Activated naive CD8-positive, alpha-beta T cell treated with anti-CD3 and anti-CD28 coated beads, Interleukin-2, amount 50 U/mL, for 24 hours (primary cell): ENCODE data around the gene TEX44.
"Not testable (repeated sequence)": the region's sequence is repeated elsewhere in the genome, so short reads cannot be mapped to it uniquely, and the experiment has no call there.

ENCODE experiments used
- ATAC-seq: fragments of 150-1000 bp; cut with Tn5 transposase; one replicate; pipeline ENCODE4 v1.10.0; 2021
- DNase-seq: peaks from one replicate; pipeline ENCODE4 v3.0.0; 2021
- H3K27ac Mint-ChIP-seq: one replicate; pipeline ENCODE4 v1.8.0; 2021; ENCODE audit warnings: mild to moderate bottlenecking, mixed read lengths
- H3K27me3 Mint-ChIP-seq: one replicate; pipeline ENCODE4 v1.8.0; 2021; ENCODE audit warnings: mixed read lengths
- H3K36me3 Mint-ChIP-seq: one replicate; pipeline ENCODE4 v1.8.0; 2021; ENCODE audit warnings: low read depth, mixed read lengths
- H3K4me1 Mint-ChIP-seq: one replicate; pipeline ENCODE4 v1.8.0; 2021; ENCODE audit warnings: mixed read lengths
- H3K4me3 Mint-ChIP-seq: one replicate; pipeline ENCODE4 v1.8.0; 2021; ENCODE audit warnings: mild to moderate bottlenecking, moderate library complexity, mixed read lengths
- H3K9me3 Mint-ChIP-seq: one replicate; pipeline ENCODE4 v1.8.0; 2021; ENCODE audit warnings: mixed read lengths

TEX44 gene

GRCh38 chr2:231592636-231593145 is at the start of gene TEX44:
Gene TEX44 (plus strand): TSS chr2:231592864. CDS start chr2:231592952, 88 bp downstream.
- Mint-ChIP-seq H3K4me3 (no peak within 1 kb of the TSS), H3K36me3 (no peaks in the 10 kb centered on the region), H3K27ac (no peak within 1 kb of the TSS), H3K27me3 (no peaks in the 10 kb centered on the region), H3K4me1 (no peaks in the 10 kb centered on the region), H3K9me3 (no peaks in the 10 kb centered on the region)
- ATAC-seq: no peak
- no peak for DNase-seq

GRCh38 chr2:231545105-231545902 is 47.4 kb upstream of the TEX44 start:
- H3K4me3 Mint-ChIP-seq: peak overlapping the region; percentile 68
- peaks cover 33% of the 10 kb centered on the region for H3K4me1 Mint-ChIP-seq
- peaks cover 3% of the 10 kb centered on the region for H3K27me3 Mint-ChIP-seq
- peaks cover 12% of the 10 kb centered on the region for H3K9me3 Mint-ChIP-seq
- DNase-seq (peak; percentile 73), ATAC-seq (peak; percentile 99)
- H3K27ac Mint-ChIP-seq: peak overlapping the region; percentile 90
- H3K36me3 Mint-ChIP-seq: peaks cover 4% of the 10 kb centered on the region

DNA sequence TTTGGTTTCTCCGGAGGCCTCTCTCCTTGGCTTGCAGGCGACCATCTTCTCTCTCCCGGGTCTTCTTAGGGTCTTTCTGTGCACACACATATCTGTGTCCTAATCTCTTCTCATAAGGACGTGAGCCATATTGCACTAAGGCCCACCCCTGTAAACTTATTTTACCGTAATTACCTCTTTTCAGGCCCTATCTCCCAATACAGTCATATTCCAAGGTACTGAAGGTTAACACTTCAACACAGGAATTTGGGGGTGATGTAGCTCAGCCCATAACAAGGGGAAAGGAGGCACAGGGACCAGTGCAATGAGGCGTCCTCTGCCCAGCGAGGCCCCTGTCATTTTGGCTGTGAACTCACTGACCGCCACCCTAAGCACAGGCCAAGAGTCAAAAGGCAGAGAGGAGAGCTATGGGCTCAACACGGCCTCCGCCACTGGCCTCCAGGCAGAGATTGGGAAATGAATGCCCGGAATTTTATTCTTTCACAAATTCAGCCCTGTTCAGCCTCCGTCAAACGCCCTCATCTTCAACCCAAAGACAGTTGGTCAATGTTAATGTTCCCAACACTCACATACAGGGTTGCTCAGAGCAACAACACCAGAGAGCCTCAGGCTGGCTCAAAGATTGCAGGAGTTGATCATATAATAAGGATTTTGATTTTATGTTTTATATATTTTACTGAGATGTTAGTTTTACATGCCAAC is 46.5 kb upstream of the TEX44 start:
- Mint-ChIP-seq H3K27me3 (peaks cover 3% of the 10 kb centered on the region), H3K4me3 (peak overlapping the region; percentile 68), H3K9me3 (peaks cover 12% of the 10 kb centered on the region), H3K4me1 (peaks cover 32% of the 10 kb centered on the region), H3K27ac (peak overlapping the region; percentile 90), H3K36me3 (peaks cover 4% of the 10 kb centered on the region)
- DNase-seq: no peak
- no peak for ATAC-seq

GRCh38 chr2:231547315-231548110 is 45.2 kb upstream of the TEX44 start:
- ATAC-seq: no peak
- Mint-ChIP-seq H3K27ac (no peak overlapping the region), H3K4me3 (no peak overlapping the region)

GRCh38 chr2:231548752-231549151 is 43.9 kb upstream of the TEX44 start:
- Mint-ChIP-seq H3K4me3 (no peak overlapping the region), H3K9me3 (peaks cover 13% of the 10 kb centered on the region), H3K27ac (no peak overlapping the region), H3K36me3 (peaks cover 12% of the 10 kb centered on the region), H3K27me3 (peaks cover 3% of the 10 kb centered on the region), H3K4me1 (peaks cover 28% of the 10 kb centered on the region)
- ATAC-seq (no peak), DNase-seq (no peak)

More at GRCh38 chr2:231547315-231548110, 45.2 kb upstream of the TEX44 start:
- Mint-ChIP-seq H3K36me3 (peaks cover 4% of the 10 kb centered on the region), H3K9me3 (peaks cover 8% of the 10 kb centered on the region), H3K27me3 (peaks cover 3% of the 10 kb centered on the region), H3K4me1 (peaks cover 29% of the 10 kb centered on the region)
- no peak for DNase-seq

DNA sequence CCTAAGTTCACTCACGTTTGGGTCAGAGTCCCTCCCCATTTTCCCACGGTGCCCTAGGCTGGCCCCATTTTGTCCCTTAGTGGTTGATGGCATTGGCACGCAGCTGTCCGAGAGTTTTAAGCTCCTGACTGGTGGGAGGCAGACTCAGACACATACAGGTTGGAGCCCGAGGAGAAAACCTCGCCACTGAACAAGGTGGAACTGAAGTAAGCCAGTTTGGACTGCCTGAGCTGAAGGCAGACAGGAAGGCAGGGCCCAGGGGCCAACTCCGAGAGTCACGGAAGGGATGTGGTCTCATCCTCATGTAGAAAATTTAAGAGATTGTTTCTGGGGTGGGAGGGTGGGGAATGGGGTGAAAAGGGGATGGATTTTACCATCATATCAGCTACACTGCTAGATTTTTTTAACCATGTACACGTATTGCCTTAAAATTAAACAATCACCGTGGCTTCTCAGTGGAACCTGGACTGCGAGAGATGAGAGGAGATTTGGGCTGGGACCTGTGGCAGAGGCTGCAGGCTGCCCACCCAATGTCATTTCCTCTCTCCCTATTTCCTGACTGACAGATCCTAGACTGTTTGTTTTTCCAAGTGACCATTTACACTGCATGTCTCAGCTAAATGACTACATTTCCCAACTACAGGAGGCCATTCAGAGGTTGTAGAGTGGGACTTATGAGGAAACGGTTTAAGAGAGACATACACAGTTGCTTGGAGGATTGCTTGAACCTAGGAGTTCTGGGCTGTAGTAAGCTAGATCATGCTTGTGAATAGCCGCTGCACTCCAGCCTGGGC is 43.0 kb upstream of the TEX44 start:
- H3K9me3 Mint-ChIP-seq: peaks cover 13% of the 10 kb centered on the region
- no peak overlapping the region for H3K4me3 Mint-ChIP-seq
- H3K27me3 Mint-ChIP-seq: peaks cover 3% of the 10 kb centered on the region
- H3K27ac Mint-ChIP-seq: no peak overlapping the region
- no peak for DNase-seq
- peaks cover 32% of the 10 kb centered on the region for H3K4me1 Mint-ChIP-seq
- H3K36me3 Mint-ChIP-seq: peaks cover 12% of the 10 kb centered on the region
- no peak for ATAC-seq

GRCh38 chr2:231552752-231553151 is 39.9 kb upstream of the TEX44 start:
- peaks cover 3% of the 10 kb centered on the region for H3K27me3 Mint-ChIP-seq
- peaks cover 9% of the 10 kb centered on the region for H3K36me3 Mint-ChIP-seq
- no peak for ATAC-seq
- DNase-seq: no peak
- H3K4me3 Mint-ChIP-seq: no peak overlapping the region
- H3K4me1 Mint-ChIP-seq: peaks cover 17% of the 10 kb centered on the region
- no peak overlapping the region for H3K27ac Mint-ChIP-seq
- H3K9me3 Mint-ChIP-seq: peaks cover 13% of the 10 kb centered on the region

DNA sequence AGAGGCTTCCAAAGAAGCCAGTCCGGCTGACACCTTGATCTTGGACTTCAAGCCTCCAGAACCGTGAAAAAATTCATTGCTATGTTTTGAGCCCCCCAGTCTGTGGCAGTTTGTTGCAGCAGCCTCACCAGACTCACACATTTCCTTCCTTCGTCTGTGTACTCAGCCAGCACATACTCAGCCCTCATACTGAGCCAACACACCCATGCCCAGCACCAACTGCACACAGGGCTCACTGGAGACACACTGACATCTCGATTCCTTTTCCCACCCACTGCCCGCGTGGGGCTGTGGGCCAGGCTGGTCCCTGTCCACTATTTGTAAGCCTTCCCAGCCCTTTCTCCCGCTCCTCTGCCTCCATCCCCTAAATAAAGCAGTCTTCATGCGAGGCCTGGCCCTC is 38.3 kb upstream of the TEX44 start:
- peaks cover 15% of the 10 kb centered on the region for H3K4me1 Mint-ChIP-seq
- ATAC-seq (no peak), DNase-seq (no peak)
- H3K4me3 Mint-ChIP-seq: no peak overlapping the region
- H3K27ac Mint-ChIP-seq: peak overlapping the region; percentile 35
- no peaks in the 10 kb centered on the region for H3K27me3 Mint-ChIP-seq
- peaks cover 13% of the 10 kb centered on the region for H3K9me3 Mint-ChIP-seq
- peaks cover 9% of the 10 kb centered on the region for H3K36me3 Mint-ChIP-seq

- peaks cover 9% of the 10 kb centered on the region for H3K36me3 Mint-ChIP-seq
- H3K4me1 Mint-ChIP-seq: peaks cover 13% of the 10 kb centered on the region
- peak overlapping the region; percentile 35 for H3K27ac Mint-ChIP-seq
- H3K9me3 Mint-ChIP-seq: peaks cover 13% of the 10 kb centered on the region
- DNase-seq (no peak), ATAC-seq (no peak)
- H3K27me3 Mint-ChIP-seq: no peaks in the 10 kb centered on the region
- no peak overlapping the region for H3K4me3 Mint-ChIP-seq
These were observed 37.7 kb upstream of the TEX44 start for GRCh38 chr2:231554748-231555545.

GRCh38 chr2:231556496-231556895 is 36.2 kb upstream of the TEX44 start:
- not testable (repeated sequence) for H3K4me3 Mint-ChIP-seq, ATAC-seq, DNase-seq, H3K27me3 Mint-ChIP-seq, H3K36me3 Mint-ChIP-seq, H3K27ac Mint-ChIP-seq
- Mint-ChIP-seq H3K4me1 (peaks cover 13% of the 10 kb centered on the region), H3K9me3 (peaks cover 13% of the 10 kb centered on the region)

DNA sequence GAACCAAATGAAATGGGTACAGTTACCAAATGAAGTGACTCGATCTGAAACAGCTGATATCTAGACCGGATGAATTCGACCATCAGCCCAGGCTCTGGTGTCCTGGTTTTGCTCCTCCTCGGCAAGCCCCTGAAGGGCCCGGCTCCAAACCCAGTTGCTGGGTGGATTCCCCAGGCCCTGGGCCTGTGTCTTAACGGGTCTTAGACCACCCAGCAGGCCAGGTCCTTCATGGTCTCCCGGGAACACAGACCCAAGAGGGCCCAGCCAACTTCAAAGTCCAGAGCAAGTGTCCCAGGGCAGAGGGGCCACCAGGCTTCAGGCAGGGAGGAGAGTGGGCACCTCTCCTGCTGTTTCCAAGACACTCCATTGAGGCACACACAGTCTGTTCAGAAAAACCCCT is 35.7 kb upstream of the TEX44 start:
- Mint-ChIP-seq H3K4me1 (peaks cover 13% of the 10 kb centered on the region), H3K4me3 (no peak overlapping the region), H3K9me3 (peaks cover 13% of the 10 kb centered on the region), H3K27me3 (no peaks in the 10 kb centered on the region), H3K27ac (no peak overlapping the region), H3K36me3 (peaks cover 9% of the 10 kb centered on the region)
- ATAC-seq (no peak), DNase-seq (no peak)

DNA sequence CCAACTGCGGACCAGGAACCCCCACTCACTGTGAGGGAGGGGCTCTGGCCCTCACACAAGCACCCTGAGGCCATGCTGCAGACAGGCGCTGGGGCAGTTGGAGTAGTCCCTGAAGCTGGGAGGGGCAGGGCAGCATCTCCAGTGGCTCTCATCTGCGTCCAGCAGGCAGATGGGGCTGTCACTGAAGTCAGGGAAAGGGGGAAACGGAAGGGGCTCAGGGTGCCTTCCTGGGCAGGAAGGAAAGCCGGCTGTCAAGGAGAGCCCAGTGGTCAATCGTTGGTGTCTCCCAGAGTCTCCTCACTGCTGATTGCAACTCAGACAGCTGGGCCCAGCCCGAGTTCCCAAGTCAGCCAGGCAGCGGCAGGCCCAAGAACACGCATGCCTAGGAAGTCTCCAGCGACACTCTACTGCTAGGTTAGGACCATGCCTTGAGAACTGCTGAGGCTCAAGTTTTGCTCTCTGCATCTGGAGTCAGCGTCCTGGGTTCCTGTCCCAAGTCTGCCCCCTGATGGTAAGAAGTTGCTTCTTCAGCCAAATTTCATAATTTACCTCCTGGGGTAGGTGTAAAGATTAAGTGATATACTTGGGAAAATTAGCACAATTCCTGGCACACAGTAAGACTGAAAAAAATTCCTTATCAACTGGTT is 35.0 kb upstream of the TEX44 start:
- DNase-seq (peak; percentile 43), ATAC-seq (peak; percentile 97)
- H3K36me3 Mint-ChIP-seq: peaks cover 8% of the 10 kb centered on the region
- H3K27me3 Mint-ChIP-seq: no peaks in the 10 kb centered on the region
- no peak overlapping the region for H3K4me3 Mint-ChIP-seq
- peaks cover 11% of the 10 kb centered on the region for H3K9me3 Mint-ChIP-seq
- H3K4me1 Mint-ChIP-seq: peaks cover 13% of the 10 kb centered on the region
- no peak overlapping the region for H3K27ac Mint-ChIP-seq
